Activated naive CD8-positive, alpha-beta T cell treated with anti-CD3 and anti-CD28 coated beads, Interleukin-2, amount 10 ng/mL, durations not matched to agents 7 days and 5 days (primary cell): ENCODE results near the gene ANAPC1. TPM values are rescaled to one million over a fixed set of nuclear protein-coding genes. Genes with fewer than 3 reads are reported as not detected.
"Not testable (repeated sequence)": the region's sequence is repeated elsewhere in the genome, so short reads cannot be mapped to it uniquely, and the experiment has no call there.

ENCODE experiments used
- ATAC-seq: fragments of 150-1000 bp; cut with Tn5 transposase; one replicate; pipeline ENCODE4 v1.10.0; 2021; ENCODE audit warnings: low read depth, moderate library complexity
- POLR2A ChIA-PET: fragments of 350-600 bp; sonication (Branson Sonifier 250); formaldehyde crosslinking; loops from one replicate; lab custom pipeline; 2021; ENCODE audit warnings: antibody characterized with exemption; lab: Charles Lee
- DNase-seq: peaks from one replicate; pipeline ENCODE4 v3.0.0; 2021
- H3K27ac Mint-ChIP-seq: one replicate; pipeline ENCODE4 v1.8.0; 2022; ENCODE audit warnings: mild to moderate bottlenecking, mixed read lengths
- H3K27me3 Mint-ChIP-seq: one replicate; pipeline ENCODE4 v1.8.0; 2022; ENCODE audit warnings: mild to moderate bottlenecking, moderate library complexity, mixed read lengths
- H3K36me3 Mint-ChIP-seq: one replicate; pipeline ENCODE4 v1.8.0; 2021; ENCODE audit warnings: mild to moderate bottlenecking, mixed read lengths
- H3K4me1 Mint-ChIP-seq: one replicate; pipeline ENCODE4 v1.8.0; 2021; ENCODE audit warnings: mixed read lengths
- H3K4me3 Mint-ChIP-seq: one replicate; pipeline ENCODE4 v1.8.0; 2022; ENCODE audit warnings: mild to moderate bottlenecking, moderate library complexity, mixed read lengths
- H3K9me3 Mint-ChIP-seq: one replicate; pipeline ENCODE4 v1.8.0; 2021; ENCODE audit warnings: mixed read lengths
- total RNA-seq, 2 experiments: library from RNA; stranded (reverse); gene quantifications; one replicate each; pipeline ENCODE4 v1.2.3, GENCODE V29; 2021

Gene ANAPC1
- total RNA-seq, 2 experiments from 2014 or later = 55.9 to 58.8 TPM

- H3K9me3 Mint-ChIP-seq, H3K4me3 Mint-ChIP-seq, POLR2A ChIA-PET, ATAC-seq, H3K27me3 Mint-ChIP-seq, H3K27ac Mint-ChIP-seq, H3K4me1 Mint-ChIP-seq, DNase-seq: not testable (repeated sequence)
- peaks cover 18% of the 10 kb centered on the region for H3K36me3 Mint-ChIP-seq
Measured at GRCh38 chr2:111828217-111828766, 55.7 kb downstream of the ANAPC1 start.

GRCh38 chr2:111812970-111813622 is 70.9 kb downstream of the ANAPC1 start:
- POLR2A ChIA-PET, H3K27ac Mint-ChIP-seq, ATAC-seq: not testable (repeated sequence)

DNA sequence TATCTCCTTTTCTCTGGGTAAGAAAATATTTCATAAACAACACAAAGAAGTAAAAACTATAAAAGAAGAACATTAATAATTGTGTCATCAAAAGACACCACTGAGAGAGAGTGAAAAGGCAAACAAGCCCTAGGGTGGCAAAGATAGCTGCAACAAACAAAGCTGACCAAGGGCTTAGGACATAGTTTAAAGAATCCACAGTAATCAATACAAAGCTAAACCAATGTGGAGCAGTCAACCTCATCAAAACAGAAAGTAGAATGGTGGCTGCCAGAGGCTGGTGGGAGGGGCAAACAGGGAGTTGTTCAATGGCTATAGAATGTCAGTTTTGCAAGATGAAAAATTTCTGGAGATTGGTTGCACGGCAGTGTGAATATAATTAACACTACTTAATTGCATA is 93.4 kb downstream of the ANAPC1 start:
- H3K27ac Mint-ChIP-seq, POLR2A ChIA-PET, H3K4me3 Mint-ChIP-seq, DNase-seq, H3K36me3 Mint-ChIP-seq, H3K9me3 Mint-ChIP-seq, H3K4me1 Mint-ChIP-seq, H3K27me3 Mint-ChIP-seq, ATAC-seq: not testable (repeated sequence)

More at GRCh38 chr2:111812970-111813622, 70.9 kb downstream of the ANAPC1 start:
- H3K36me3 Mint-ChIP-seq, H3K9me3 Mint-ChIP-seq, DNase-seq, H3K27me3 Mint-ChIP-seq, H3K4me3 Mint-ChIP-seq, H3K4me1 Mint-ChIP-seq: not testable (repeated sequence)

DNA sequence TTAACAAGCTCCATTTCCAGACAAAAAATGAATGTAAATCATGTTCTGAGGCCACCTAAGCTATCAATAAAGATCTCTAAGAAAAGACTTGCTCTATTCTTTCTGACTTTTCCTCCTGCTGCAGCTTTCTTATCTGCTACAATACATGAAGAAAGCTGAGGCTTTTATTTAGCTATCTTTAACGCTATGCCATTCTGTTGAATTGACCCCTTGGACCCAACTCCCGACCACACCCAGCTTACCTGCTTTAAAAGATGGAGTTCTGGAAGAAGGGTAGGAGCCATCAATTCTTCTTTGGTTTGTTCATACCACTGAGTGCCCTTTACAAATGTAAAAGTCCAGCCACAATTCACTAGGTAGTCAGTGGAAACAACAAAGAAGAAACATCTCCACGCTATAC is 99.9 kb downstream of the ANAPC1 start:
- ATAC-seq, H3K4me3 Mint-ChIP-seq, H3K4me1 Mint-ChIP-seq, H3K36me3 Mint-ChIP-seq, DNase-seq, POLR2A ChIA-PET, H3K9me3 Mint-ChIP-seq, H3K27ac Mint-ChIP-seq, H3K27me3 Mint-ChIP-seq: not testable (repeated sequence)

DNA sequence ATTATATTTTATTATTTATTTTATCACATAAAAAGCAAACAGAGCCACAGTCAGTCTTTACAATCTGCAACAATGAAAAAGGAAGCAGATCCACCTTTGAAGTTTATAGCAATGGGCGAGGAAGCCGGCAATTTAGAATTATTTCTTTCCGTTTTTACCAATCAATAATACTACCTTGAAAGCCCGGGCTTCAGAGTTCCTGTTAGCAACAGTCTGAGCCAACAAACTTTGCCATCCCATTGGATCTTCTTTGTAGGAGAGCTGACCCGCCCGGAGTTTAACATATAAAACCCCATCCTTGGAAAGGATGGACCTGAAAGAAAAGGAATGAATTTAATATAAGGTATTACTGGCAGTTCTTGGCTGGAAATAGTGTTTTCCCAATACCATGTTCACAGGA is 101.8 kb downstream of the ANAPC1 start:
- H3K27me3 Mint-ChIP-seq, POLR2A ChIA-PET, DNase-seq, H3K36me3 Mint-ChIP-seq, ATAC-seq, H3K4me1 Mint-ChIP-seq, H3K27ac Mint-ChIP-seq, H3K9me3 Mint-ChIP-seq, H3K4me3 Mint-ChIP-seq: not testable (repeated sequence)

GRCh38 chr2:111781443-111782094 is 102.4 kb downstream of the ANAPC1 start:
- H3K27ac Mint-ChIP-seq, DNase-seq, H3K4me1 Mint-ChIP-seq, H3K36me3 Mint-ChIP-seq, POLR2A ChIA-PET, H3K4me3 Mint-ChIP-seq, H3K9me3 Mint-ChIP-seq, H3K27me3 Mint-ChIP-seq, ATAC-seq: not testable (repeated sequence)

DNA sequence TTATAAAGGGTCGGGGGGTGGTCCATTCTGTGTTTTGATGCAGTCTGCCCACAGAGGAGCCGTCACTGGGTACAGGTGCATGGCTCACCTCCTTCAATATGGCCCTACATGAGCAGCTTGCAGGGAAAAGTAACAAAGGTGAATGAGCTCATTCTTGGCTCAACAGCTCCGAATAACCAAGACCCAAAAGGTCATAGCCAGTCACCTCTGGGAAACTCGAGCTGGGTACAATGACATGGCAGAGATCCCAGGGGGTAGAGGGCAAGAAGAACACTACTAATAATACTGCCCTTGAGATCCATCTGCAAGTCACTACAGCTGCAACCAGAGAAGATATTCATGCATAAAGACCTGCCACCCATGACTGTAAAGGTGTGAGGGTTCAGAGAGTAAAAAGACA is 106.8 kb downstream of the ANAPC1 start:
- not testable (repeated sequence) for ATAC-seq

GRCh38 chr2:111776296-111776695 is 107.7 kb downstream of the ANAPC1 start:
- H3K27me3 Mint-ChIP-seq, DNase-seq, H3K36me3 Mint-ChIP-seq, POLR2A ChIA-PET, H3K4me1 Mint-ChIP-seq, H3K4me3 Mint-ChIP-seq, ATAC-seq, H3K27ac Mint-ChIP-seq, H3K9me3 Mint-ChIP-seq: not testable (repeated sequence)

More for the DNA sequence above, 106.8 kb downstream of the ANAPC1 start:
- DNase-seq, H3K27me3 Mint-ChIP-seq, H3K36me3 Mint-ChIP-seq, H3K27ac Mint-ChIP-seq, H3K4me3 Mint-ChIP-seq, H3K4me1 Mint-ChIP-seq, POLR2A ChIA-PET, H3K9me3 Mint-ChIP-seq: not testable (repeated sequence)

DNA sequence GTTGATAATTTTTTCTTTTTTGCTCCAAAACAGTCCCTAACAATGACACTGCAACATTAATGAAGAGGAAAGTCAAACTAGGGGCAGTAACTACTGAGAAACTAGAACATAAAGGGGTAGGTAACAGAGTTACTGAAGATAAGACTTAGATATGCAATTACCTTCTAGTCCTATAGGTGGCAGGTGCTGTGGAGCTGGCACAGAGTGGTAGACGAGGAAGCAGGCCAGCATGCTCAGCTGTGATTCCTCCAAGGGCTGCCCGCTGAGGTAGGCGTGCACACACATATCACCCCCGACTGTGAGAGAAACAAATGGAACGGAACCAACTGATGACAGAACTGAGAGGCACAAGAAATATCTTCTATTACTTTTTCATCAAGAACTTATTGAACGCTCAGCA is 111.8 kb downstream of the ANAPC1 start:
- not testable (repeated sequence) for H3K4me1 Mint-ChIP-seq

DNA sequence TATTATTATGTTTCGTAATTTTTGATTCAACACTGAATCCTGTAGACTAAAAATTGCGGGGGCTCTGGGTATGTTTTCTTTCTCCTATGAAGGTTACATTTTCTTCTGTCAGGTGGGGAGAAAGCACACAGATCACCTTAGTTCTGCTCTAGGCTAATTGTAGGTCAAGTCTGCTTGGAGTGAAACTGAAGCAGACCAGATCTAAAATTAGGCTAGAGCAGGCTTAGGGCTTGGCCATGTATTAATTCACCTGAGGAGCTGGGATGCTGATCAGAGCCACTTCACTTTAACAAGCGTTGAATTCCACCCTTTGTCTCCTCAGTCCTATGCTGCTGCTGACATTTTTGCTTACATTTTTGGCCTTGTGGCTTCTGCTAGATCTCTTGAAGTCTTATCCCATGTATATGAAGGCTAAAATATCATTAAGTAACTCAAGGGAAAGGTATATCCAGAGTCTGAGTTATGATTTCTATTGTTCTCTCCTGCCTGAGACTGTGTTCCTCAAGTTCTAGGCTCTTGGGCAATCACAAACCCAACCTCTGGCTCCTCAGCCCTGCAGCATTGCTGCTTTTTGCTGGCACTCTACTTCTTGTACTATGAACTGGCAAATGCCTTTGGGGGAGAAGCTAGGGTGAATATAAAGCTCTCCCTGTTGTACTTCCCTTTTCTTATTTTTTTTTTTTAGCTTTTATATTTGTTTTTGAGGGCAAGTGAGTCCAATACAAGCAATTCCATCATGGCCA is 112.9 kb downstream of the ANAPC1 start:
- H3K9me3 Mint-ChIP-seq, H3K4me3 Mint-ChIP-seq, H3K4me1 Mint-ChIP-seq, H3K36me3 Mint-ChIP-seq, H3K27me3 Mint-ChIP-seq, DNase-seq, ATAC-seq, POLR2A ChIA-PET, H3K27ac Mint-ChIP-seq: not testable (repeated sequence)

More for the DNA sequence above, 111.8 kb downstream of the ANAPC1 start:
- ATAC-seq = peak; percentile 78
- H3K27me3 Mint-ChIP-seq, H3K9me3 Mint-ChIP-seq, DNase-seq, POLR2A ChIA-PET, H3K4me3 Mint-ChIP-seq, H3K27ac Mint-ChIP-seq, H3K36me3 Mint-ChIP-seq: not testable (repeated sequence)

DNA sequence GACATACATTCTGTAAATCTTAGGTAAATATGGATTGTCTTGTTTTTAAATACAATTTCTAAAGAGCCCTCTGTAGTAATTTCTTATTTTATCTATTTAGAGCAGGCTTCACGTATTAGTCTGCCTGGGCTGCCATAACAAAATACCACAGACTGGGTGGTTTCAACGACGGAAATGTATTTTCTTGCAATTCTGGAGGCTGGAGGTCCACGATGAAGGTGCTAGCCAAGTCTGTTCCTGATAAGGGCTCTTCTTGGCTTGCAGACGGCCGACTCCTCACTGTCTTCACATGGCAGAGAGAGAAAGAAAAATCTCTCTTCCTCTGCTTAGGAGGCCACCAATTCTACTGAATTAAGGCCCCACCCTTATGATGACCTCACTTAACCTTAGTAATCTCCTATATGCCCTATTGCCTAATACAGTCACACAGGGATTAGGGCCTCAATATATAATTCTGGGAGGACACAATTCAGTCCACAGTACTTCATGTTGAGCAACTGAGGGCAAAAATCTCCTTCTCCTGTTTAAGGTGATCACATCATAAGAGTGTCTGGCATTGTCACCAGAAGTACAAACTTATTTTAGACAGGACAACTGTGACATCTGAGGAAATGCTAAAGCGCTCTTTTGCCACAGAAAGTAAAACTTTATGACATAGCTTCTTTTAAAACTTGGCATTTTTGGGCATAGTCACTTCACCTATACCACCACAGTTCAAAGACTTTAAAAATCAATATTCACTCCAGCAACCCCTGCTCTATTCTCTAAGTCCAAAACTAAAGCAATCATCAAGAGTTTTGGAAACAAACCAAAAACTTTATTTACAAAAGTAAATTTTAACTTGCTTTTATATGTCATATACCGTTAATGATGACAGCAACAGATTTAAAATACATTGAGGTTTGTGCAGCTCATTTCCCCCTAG is 115.5 kb downstream of the ANAPC1 start:
- H3K27me3 Mint-ChIP-seq, POLR2A ChIA-PET, H3K36me3 Mint-ChIP-seq, H3K4me3 Mint-ChIP-seq, DNase-seq, H3K9me3 Mint-ChIP-seq, H3K27ac Mint-ChIP-seq, ATAC-seq, H3K4me1 Mint-ChIP-seq: not testable (repeated sequence)

GRCh38 chr2:111767087-111767486 is 116.9 kb downstream of the ANAPC1 start:
- H3K36me3 Mint-ChIP-seq = peaks cover 11% of the 10 kb centered on the region
- DNase-seq, H3K4me1 Mint-ChIP-seq, H3K4me3 Mint-ChIP-seq, H3K9me3 Mint-ChIP-seq, ATAC-seq, H3K27me3 Mint-ChIP-seq, POLR2A ChIA-PET, H3K27ac Mint-ChIP-seq: not testable (repeated sequence)

DNA sequence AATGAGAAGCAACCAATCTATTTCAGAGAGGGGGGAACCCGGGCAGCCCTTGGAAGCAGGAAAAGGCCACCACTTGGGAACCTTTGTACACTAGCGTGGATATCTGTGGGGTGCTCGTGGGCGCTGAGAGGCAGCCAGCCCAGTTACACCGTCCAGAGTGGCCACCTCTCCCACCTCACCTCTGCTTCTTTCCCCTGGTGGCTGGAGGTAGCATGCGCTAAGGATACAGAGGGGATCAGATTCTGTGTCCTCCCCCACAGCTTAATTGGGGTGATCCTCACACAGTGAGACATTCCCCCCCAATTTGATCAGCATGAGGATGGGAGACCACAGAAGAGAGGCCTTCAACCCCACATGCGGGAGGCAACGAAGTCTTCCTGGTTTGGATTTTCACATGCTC is 117.7 kb downstream of the ANAPC1 start:
- H3K9me3 Mint-ChIP-seq, ATAC-seq, POLR2A ChIA-PET, H3K27me3 Mint-ChIP-seq, DNase-seq, H3K4me3 Mint-ChIP-seq, H3K4me1 Mint-ChIP-seq, H3K27ac Mint-ChIP-seq: not testable (repeated sequence)
- peaks cover 13% of the 10 kb centered on the region for H3K36me3 Mint-ChIP-seq
